IPS-NIHi7 (cell line): ENCODE measurements around the gene DENND6B.
"Not testable (repeated sequence)": the region's sequence is repeated elsewhere in the genome, so short reads cannot be mapped to it uniquely, and the experiment has no call there.

Experiments
- DNase-seq: peaks from one replicate; pipeline ENCODE4 v3.0.0; 2012; ENCODE audit warnings: mixed read lengths; ENCODE audit errors: extremely low spot score

The DENND6B gene

DNA sequence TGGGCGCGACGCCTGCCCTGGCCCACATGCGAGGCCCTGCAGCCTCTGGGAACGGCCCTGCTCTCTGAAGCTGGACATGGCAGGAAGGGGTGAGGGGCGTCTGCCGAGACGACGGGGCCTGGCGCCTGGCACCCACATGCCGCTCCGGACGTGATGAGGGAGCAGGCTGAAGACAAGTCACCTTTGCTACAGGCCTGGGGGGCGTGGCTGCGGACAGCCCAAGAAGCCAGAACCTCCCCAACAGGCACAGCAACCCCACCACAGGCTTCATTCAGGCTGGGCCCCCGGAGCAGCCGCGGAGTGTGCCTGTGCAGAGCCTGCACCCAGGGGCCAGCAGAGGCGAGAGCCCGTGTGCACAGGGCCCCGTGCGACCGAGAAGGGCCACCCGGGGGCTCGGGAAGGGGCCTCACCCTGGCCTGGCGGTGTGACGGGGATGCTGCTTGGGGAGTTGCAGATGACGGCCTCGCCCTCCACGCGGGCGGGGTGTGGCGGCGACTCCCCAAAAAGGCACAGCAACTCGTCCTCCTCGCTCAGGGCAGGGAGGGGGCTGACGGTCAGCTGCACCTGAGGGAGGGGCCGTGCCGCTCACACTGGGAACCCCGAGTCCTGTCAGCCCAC lies 40.0 kb downstream of the DENND6B start:
- no peak for DNase-seq

DNA sequence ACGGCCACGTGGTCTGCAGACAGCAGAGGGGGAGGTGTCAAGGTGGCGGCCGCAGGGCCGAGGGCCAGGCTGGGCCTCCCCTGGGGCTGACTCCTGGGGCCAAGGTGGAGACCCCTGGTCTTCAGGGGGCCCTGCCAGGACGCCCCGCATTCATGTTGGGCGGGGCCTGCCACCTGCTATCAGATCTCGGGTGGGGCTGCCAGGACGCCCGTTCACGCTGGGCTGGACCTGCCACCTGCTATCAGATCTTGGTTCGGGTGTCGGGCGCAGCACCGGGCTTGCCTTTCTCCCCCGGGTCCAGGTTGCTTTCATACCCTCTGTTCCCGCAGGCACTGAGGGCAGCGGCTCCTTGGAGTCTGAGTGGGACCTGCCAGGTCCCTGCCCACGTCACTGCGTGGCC lies 40.5 kb downstream of the DENND6B start:
- no peak for DNase-seq

DNA sequence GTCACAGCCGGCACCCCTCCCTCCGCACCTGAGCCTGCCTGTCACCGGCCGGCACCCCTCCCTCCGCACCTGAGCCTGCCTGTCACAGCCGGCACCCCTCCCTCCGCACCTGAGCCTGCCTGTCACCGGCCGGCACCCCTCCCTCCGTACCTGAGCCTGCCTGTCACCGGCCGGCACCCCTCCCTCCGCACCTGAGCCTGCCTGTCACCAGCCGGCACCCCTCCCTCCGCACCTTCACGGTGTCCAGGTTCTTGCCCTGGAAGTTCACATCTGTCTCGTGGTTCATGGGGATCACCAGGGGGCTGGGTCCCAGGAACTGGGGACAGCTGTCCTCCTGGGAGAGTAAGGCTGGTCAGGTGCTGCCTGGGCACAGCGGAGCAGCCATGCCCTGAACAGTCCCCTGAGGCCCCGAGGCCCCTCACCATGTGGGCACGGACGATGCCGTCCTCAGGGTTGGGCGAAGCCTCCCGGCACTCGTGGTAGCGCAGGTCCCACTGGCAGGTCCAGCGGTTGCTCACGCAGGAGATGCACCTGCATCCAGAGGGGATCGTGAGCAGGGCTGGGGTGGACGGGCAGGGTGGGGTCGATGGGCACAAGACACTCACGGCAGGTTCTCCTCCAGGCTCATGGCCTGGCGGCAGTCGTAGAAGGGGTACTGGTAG lies 41.1 kb downstream of the DENND6B start:
- DNase-seq: no peak

DNA sequence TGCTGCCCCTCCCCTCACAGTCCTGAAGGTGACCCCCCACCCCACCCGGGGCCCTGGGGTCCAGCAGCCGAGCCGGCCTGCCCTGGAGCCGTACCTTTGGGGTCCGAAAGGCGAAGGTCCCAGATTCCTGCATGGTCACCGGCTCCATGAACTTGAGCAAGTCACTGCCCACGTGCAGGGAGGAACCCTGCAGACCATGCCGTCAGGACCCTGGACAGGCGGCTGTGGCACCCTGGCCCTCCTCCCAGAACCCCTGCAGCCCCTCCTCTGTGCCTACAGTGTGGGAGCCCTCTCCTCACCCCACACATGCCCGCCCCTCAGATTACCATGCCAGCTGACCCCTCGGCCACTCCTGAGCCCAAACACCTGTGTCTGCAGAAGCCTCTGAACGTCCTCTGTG lies 42.3 kb downstream of the DENND6B start:
- no peak for DNase-seq

DNA sequence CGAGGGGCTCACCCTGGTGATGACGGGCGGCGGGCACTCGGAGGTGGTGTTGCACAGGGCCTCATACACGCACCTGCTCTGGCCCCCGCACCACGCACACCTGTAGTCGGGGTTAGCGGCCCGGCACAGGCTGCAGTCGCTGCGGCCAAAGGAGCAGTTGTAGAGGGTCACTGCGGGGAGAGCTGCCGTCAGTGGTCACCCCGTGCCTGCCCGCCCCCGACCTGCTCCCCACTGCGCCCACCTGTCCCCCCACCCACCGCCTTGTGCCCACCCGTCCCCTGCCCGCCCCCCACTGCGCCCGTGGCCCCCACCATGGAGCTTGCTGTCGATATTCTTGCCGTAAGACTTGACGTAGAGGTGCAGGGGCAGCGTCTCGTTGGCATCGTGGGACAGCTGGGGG lies 43.0 kb downstream of the DENND6B start:
- DNase-seq: no peak

DNA sequence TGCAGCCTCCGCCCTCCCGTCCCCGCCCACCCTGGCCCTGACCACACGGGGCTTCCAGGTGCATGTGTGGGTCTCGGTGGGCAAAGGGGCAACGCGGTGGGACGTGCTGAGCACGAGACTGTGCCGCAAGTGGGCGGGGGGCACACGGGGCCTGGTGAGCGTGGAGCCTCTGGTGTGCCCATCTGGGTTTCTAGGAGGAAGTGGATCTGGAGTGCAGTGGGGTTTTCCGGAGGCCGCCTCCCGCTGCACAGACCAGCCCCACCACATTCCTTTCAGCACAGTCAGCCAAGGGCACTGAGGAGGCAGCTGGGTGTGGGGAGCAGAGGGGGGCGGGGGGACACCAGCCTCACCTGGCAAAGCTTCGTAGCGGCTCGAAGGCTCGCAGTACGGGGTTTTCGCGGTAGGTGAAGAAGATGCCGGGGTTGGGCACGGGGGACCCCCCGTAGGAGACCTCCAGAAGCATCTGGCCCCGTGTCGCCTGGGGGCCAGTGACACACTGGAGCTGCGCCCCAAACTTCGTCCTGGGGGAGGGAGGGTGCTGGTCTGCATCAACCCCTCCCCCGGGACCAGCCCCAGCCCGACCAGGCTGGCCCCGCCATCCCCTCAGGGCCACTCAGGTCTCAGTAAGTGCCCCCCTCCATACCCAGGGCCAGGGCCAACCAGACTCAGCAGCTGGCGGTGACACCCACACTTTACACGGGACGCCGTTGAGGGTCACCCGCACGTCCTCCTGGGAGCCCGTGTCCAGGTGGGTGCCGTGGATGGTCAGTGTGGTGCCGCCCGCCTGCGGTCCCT lies 44.3 kb downstream of the DENND6B start:
- no peak for DNase-seq

DNA sequence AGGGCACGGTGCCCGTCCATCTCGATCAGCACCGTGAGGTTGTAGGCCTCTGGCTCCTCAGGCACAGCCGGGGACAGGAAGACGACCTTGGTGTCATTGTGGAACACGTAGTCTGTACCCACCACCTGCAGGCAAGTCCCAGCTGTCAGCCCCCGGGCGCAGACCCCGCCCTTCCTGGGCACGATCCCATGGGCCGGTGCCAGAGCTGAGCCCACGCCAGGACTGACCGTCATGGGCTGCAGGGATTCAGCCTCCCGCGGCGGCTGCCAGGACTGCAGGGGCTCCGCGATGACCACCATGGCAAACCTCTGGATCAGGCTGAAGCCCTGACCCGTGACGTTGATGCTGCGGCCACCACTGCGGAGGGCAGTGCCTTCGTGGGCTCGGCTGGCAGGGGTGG lies 44.9 kb downstream of the DENND6B start:
- no peak for DNase-seq

DNA sequence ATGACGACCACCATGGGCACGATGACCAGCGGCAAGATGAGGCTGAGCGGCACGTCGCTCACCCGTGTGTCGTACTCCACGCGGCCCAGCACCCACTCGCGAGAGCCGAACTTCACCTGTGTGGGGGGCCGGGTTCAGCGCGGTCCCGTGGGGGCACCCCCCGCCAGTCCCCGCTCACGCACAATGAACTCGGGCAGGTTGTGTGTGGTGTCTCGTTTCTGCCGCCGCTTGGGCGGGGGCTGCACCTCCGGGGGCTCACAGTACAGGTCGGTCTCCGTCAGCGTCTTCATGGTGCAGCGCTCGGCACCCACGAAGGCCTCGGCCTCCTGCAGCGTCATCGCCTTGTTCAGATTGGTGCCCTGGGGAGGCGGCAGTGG lies 45.4 kb downstream of the DENND6B start:
- no peak for DNase-seq

DNA sequence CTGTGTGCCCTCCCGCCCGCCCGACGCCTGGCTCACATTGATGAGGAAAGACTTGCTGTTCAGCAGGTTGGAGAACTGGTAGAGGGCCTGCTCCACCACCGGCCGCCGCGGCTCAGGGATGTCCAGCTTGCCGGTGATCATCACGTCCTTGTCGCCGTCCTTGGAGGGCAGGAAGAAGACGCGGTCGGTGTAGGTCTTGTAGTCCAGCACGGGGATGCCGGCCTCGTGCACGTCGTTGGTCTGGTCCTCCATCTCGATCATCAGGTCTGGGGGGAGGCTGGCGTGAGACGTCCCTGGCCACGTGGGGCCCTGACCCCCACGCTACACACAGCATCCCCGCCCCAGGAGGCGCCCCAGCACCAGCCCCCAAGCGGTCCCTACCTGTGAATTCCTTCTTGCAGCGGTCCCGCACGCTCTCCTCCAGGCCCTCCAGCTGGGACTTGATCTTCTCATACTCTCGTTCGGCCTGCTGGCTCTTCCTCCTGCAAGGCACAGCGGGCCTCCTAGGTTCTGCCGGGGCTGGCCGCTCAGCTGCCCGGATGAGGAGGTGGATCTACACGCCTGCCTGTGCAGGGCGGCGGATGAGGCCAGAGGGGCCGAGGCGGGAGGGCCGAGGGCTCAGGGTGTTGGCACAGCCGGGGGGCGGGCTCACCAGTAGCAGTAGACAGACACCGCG lies 46.0 kb downstream of the DENND6B start:
- no peak for DNase-seq

DNA sequence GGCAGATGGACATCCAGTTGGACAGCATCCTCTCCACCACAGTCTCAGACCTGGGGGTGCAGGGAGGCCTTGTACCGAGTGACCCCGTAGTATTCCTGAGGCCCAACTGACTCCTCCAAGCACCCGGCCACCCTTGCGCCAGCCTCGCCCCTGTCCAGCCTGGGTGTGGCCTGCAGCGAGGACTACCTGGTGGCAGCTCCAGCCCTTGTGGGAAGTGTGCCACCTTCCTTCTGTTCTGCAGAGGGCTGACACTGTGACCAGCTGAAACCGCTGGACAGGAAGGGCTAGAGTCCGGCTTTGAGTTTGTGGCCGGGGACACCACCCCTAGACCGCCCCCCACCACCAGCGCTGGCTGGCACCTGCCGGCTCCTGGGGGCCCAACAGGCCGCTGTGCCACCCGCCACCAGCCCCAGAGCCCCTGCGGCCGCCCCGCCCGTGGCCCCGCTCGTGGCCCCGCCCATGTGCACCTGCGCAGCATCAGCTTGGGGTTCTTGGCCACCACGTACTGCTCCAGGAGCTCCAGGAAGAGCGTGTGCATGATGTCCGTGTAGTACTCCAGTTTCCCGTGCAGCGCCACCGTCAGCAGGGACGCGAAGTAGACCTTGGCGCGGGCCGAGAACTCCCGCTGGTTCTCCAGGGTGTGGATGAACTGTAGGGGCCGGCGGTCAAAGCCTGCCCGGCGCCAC lies 46.6 kb downstream of the DENND6B start:
- DNase-seq: no peak

DNA sequence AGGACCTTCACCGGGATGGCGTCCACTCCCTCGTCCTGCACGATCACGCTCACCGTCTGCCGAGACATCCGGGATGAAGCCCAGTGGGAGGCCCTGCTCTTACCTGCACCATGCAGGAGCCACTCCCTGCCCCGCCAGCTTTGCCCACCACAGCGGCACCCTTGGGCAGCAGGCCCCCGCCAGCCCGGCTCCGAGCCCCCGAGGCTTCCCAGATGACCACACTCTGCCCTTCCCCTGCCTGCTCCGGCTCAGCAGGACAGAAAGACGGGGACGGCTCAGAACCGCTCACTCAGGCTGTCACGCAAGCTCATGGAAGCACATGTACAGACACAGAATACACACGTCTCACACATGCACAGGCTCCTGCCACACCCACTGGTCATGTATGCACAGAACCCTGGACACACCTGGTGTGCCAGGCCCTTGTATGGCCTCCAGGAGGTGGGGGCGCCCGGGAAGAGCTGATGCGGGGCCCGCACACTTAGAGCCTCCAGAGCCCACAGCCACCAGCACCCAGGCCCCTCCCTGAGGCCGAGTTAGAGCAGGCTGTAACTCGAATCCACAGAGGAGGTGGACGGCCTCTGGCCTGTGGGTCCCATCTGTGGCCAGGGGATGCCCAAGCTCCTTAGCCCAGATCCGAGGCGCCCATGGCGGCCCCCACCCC lies 47.7 kb downstream of the DENND6B start:
- no peak for DNase-seq

DNA sequence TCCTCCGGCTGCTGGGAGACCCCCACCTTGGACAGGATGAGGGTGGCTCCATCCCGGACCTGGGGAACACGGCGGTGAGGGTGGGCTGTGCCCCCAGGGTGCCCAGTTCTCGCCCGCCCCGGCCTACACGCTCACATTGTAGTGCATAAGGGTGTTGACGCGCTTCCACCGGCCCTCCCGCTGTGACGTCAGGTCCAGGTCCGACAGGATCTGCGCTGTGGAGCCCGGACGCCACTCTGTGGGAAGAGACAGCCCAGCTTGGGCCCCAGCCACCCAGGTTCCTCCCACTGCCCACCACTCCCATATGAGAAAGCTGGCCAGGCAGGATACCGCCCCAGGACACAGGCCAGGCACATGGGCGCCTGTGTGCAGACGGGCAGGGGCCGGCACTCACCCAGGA lies 48.4 kb downstream of the DENND6B start:
- DNase-seq: no peak

DNA sequence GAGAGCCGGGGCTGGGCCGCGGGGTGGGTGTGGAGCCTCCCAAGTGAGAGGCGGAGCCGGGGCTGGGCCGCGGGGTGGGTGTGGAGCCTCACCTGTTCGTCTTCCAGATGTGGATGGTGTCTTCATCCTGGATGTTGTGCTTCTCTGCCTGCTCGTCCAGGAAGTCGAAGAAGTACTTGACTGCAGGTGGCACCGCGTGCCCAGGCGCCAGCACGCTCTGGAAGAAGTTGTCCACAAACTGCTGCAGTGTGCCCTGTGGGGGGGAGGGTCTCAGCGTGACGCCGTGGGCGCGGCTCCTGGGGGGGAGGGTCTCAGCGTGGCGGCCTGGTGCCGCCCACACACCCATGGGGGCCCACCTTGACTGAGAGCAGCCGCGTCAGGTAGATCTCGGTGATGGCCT lies 49.1 kb downstream of the DENND6B start:
- no peak for DNase-seq

DNA sequence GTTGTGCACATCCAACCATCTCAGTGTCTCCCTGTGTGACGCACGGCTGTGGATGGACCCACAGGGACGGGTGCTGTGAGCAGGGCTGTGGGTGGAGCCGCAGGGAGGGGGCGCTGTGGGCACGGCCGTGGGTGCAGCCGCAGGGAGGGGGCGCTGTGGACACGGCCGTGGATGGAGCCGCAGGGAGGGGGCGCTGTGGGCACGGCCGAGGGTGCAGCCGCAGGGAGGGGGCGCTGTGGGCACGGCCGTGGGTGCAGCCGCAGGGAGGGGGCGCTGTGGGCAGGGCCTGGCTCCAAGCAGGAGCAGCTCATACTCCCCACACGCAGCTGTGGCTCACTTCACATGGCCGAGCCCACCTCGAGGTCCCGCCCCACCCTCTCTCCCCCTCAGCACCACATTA lies 50.7 kb downstream of the DENND6B start:
- DNase-seq: no peak

DNA sequence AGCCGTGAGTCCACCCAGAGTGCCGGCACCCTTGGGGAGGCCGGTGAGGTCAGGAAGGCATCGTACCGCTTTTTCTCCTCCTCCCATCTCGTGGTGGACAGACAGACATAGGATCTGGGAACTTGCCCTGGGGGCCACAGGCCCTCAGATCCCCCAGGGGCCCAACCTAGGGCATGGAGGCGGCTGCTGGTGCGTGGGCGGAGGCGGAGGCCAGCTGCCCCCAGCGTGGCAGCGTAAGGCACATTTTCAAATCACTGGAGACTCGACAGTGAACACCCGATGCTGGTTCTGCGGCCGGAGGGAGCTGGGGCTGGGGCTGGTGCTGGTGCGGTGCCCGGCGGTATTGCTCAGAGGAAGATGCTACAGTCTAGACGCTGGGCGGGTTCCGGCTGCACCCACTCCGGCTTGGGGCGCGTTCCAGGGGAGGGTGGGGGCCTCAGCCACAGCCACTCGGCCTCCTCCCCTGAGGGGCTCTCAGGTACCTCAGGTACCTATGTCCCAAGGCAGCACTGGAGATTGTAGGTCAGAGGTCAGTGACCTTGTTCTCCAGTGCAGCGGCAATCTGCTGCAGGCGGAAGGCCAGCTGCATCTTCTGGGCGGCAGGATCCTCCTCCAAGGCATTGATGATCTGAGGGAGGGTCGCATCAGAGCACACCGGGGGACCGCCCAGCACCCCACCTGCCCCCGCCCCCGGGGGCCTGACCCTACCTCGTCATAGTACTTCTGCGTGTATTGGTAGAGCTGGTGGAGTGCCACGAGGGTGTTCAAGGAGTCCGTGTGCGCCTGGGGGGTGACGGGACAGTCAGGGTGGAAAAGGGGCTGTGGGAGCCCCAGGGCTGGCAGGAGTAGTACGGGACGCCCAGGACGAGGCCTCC lies 51.4 kb downstream of the DENND6B start:
- no peak for DNase-seq

DNA sequence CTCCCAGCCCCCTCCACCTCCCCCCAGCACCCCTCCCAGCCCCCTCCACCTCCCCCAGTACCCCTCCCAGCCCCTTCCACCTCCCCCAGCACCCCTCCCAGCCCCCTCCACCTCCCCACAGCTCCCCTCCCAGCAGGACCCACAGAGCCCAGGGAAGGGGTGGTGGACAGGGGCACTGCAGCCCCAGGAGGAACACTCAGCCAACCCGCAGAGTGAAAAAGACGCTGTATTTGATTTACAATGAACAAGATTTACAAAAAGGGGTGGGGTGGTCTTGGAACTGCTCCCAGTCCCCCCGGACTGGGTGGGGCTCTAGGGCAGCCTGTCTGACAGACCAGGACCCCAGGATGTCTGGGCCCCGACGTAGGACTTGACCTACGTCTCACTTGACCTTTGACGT lies 52.0 kb downstream of the DENND6B start:
- no peak for DNase-seq

DNA sequence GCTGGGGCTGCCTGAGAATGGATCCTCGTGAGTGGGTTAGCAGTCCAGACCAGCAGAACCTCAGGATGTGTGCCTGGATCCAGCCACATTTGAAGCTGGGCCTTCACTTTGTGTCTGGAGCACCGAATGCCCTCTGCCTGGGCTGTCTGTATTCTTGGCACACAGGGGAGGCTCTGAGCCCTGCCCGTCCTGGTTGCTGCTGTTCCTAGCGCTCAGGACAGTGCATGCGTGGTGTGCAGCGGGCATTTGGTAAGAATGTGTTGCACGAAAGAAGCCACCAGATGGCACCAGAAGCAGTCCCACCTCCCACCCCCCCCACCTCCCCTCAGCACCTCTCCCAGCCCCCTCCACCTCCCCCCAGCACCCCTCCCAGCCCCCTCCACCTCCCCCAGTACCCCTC lies 52.5 kb downstream of the DENND6B start:
- DNase-seq: peak; percentile 60

DNA sequence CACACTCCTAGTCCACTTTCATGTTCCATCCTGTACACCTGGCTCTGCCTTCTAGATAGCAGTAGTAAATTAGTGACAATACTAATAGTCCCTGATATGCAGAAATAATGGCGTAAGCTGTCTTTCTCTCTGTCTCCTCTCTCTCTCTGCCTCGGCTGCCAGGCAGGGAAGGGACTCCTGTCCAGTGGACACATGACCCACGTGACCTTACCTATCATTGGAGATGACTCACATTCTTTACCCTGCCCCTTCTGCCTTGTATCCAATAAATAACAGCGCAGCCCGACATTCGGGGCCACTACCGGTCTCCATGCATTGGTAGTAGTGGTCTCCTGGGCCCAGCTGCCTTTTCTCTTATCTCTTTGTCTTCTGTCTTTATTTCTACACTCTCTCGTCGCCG lies 53.0 kb downstream of the DENND6B start:
- DNase-seq: not testable (repeated sequence)

DNA sequence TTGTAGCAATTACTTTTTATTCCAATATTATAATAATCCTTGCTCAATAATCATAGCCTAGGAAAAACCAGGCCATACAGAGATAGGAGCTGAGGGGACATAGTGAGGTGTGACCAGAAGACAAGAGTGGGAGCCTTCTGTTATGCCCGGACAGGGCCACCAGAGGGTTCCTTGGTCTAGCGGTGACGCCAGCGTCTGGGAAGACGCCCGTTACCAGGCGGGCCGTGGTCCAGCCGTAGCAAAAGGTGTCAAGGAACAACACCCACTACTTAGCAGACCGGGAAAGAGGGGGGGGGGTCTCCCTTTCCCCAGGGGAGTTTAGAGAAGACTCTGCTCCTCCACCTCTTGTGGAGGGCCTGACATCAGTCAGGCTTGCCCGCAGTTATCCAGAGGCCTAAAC lies 53.5 kb downstream of the DENND6B start:
- DNase-seq: not testable (repeated sequence)

DNA sequence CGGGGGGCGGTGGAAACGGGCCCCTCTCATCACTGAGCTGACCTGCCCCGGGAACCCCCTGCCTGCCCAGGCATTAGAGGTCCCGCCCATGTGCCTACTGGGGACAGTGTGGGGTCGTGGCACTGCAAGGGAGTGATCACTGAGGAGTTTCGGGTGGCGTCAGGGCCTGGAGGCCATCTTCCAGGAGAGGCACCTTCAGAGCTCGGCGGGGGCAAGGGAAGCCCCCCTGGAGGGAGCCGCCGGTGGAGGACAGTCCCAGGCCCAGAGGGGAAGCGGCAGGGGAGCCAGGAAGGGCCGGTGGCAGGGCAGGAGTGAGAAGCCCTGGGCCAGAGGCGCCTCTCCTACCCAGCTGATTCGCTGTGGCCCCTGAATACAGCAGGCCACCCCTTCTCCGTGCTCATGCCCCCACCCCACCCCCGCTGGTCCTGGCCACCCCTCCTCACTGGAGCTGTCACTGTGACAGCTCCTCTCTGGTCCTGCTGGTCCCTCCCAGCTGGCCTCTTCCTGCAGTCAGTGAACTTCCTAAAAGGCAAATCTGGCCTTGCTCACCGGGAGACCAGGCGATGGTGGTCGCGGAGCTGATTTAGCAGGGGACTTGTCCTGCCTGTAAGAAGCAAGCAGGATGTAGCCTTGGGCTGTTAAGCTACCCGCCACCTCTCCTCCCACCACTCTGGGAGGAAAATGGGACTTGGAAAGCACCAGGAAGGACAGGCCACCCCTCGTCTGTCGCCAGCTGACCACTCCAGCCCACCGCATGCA lies 54.6 kb downstream of the DENND6B start:
- DNase-seq: no peak
